ENCODE data around the gene DEFB110. TPM values are rescaled to one million over a fixed set of nuclear protein-coding genes. Genes with fewer than 3 reads are reported as not detected.

Gene DEFB110
- total RNA-seq, 2 donors from 2014 or later = not detected

GRCh38 chr6:50007819-50008218, 14.0 kb downstream of the DEFB110 start:
- Mint-ChIP-seq H3K4me1 (peaks cover 4% of the 10 kb centered on the region), H3K27ac (no peak overlapping the region), H3K9me3 (no peaks in the 10 kb centered on the region), H3K4me3 (no peak overlapping the region), H3K27me3 (ENCODE audit: insufficient read depth) (no peaks in the 10 kb centered on the region), H3K36me3 (ENCODE audit: low read depth) (no peaks in the 10 kb centered on the region)
- DNase-seq = no peak
- WGBS, 2 experiments (ENCODE audit: insufficient coverage in 1 of 2, insufficient read length in 1 of 2) = 76 to 100% methylated on average over 1 to 3 of the region's 3 CpGs
- H3K9ac ChIP-seq (ENCODE audit: extremely low read depth, low read length, poor library complexity, severe bottlenecking) = no peak overlapping the region
- no peak for TF ChIP-seq CTCF (conservative IDR thresholded peaks at IDR 0.05)
- no peaks in the 10 kb centered on the region for H3K9me3 ChIP-seq (ENCODE audit: control insufficient read depth, low read length)
- no peak overlapping the region for H3K27ac ChIP-seq (ENCODE audit: low read depth, low read length)
- no peaks in the 10 kb centered on the region for H3K36me3 ChIP-seq (ENCODE audit: control insufficient read depth, insufficient read depth, low read length)
- no peak overlapping the region for H3K4me3 ChIP-seq (ENCODE audit: low read length)
- no peaks in the 10 kb centered on the region for H3K27me3 ChIP-seq (ENCODE audit: control insufficient read depth, insufficient read depth, low read length, poor library complexity, severe bottlenecking)
- H3K4me1 ChIP-seq (ENCODE audit: control insufficient read depth, insufficient read depth, low read length) = no peaks in the 10 kb centered on the region

- no peak overlapping the region for H3K4me3 ChIP-seq (ENCODE audit: low read length)
- no peaks in the 10 kb centered on the region for H3K27me3 ChIP-seq (ENCODE audit: control insufficient read depth, insufficient read depth, low read length, poor library complexity, severe bottlenecking)
- Mint-ChIP-seq H3K27me3 (ENCODE audit: insufficient read depth) (no peaks in the 10 kb centered on the region), H3K27ac (no peak overlapping the region), H3K9me3 (no peaks in the 10 kb centered on the region), H3K36me3 (ENCODE audit: low read depth) (no peaks in the 10 kb centered on the region), H3K4me3 (no peak overlapping the region), H3K4me1 (peaks cover 4% of the 10 kb centered on the region)
- H3K4me1 ChIP-seq (ENCODE audit: control insufficient read depth, insufficient read depth, low read length) = no peaks in the 10 kb centered on the region
- DNase-seq = no peak
- TF ChIP-seq CTCF (conservative IDR thresholded peaks at IDR 0.05) = no peak
- H3K27ac ChIP-seq (ENCODE audit: low read depth, low read length) = no peak overlapping the region
- no peaks in the 10 kb centered on the region for H3K36me3 ChIP-seq (ENCODE audit: control insufficient read depth, insufficient read depth, low read length)
- no peaks in the 10 kb centered on the region for H3K9me3 ChIP-seq (ENCODE audit: control insufficient read depth, low read length)
- WGBS, 2 experiments (ENCODE audit: insufficient coverage in 1 of 2, insufficient read length in 1 of 2) = 96% methylated on average over 2 of the region's 3 CpGs; no CpG with 5 or more reads in 1 of the 2 experiments
- H3K9ac ChIP-seq (ENCODE audit: extremely low read depth, low read length, poor library complexity, severe bottlenecking) = no peak overlapping the region
Observed at GRCh38 chr6:50003139-50003538, 18.7 kb downstream of the DEFB110 start.

GRCh38 chr6:49995278-49995677, 26.5 kb downstream of the DEFB110 start:
- no peak overlapping the region for H3K4me3 ChIP-seq (ENCODE audit: low read length)
- H3K27ac ChIP-seq (ENCODE audit: low read depth, low read length) = no peak overlapping the region

More at GRCh38 chr6:49995278-49995677, 26.5 kb downstream of the DEFB110 start:
- Histone ChIP-seq H3K9ac (ENCODE audit: extremely low read depth, low read length, poor library complexity, severe bottlenecking) (no peak overlapping the region), H3K9me3 (ENCODE audit: control insufficient read depth, low read length) (no peaks in the 10 kb centered on the region), H3K27me3 (ENCODE audit: control insufficient read depth, insufficient read depth, low read length, poor library complexity, severe bottlenecking) (no peaks in the 10 kb centered on the region), H3K36me3 (ENCODE audit: control insufficient read depth, insufficient read depth, low read length) (no peaks in the 10 kb centered on the region), H3K4me1 (ENCODE audit: control insufficient read depth, insufficient read depth, low read length) (no peaks in the 10 kb centered on the region)
- Mint-ChIP-seq H3K9me3 (no peaks in the 10 kb centered on the region), H3K27me3 (ENCODE audit: insufficient read depth) (no peaks in the 10 kb centered on the region), H3K27ac (no peak overlapping the region), H3K4me1 (no peaks in the 10 kb centered on the region), H3K36me3 (ENCODE audit: low read depth) (no peaks in the 10 kb centered on the region), H3K4me3 (no peak overlapping the region)
- no peak for DNase-seq
- TF ChIP-seq CTCF (conservative IDR thresholded peaks at IDR 0.05) = no peak

All from endodermal cell (in vitro differentiated cells).